SH-SY5Y (cell line): ENCODE results near the gene DGKG.

Source experiments
- GATA2 ChIP-seq: IDR thresholded peaks from 2 replicates; pipeline ENCODE4 v1.6.1; 2011; ENCODE audit warnings: mild to moderate bottlenecking, low read depth, low read length
- GATA3 ChIP-seq: IDR thresholded peaks from 2 replicates; pipeline ENCODE4 v1.6.1; 2011; ENCODE audit warnings: low read depth, mild to moderate bottlenecking, low read length, moderate library complexity

DNA sequence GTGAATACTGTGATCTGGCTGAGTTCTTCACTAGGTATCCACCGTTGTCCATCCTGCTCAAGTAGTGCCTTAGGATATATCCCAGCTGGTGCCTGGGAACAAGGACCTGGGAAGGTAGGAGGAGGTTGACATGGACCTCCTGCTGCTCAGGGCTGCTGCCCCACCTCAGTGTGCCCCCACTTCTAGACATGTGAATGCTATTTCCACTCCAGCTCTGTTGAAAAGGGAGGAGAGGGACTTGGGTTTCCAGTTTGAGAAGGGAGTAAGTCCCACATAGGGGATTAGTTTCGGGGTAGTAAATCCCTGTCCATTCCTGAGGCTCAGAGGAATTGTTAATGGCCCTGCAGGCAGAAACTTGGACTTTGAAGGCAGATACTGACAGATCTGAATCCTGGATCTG, 220.2 kb downstream of the DGKG start:
- no peak for TF ChIP-seq GATA3
- no peak for TF ChIP-seq GATA2
